Left kidney (tissue), 8 donors: ENCODE data around the gene ISL1. TPM values are rescaled to one million over a fixed set of nuclear protein-coding genes. Genes with fewer than 3 reads are reported as not detected.

Experiments used
- DNase-seq: peaks from one replicate; pipeline ENCODE4 v3.0.0-alpha.2; 2013
- long read RNA-seq, 8 donors: transcript quantifications; one replicate each; lab custom pipeline, GENCODE V29; 2026
- polyA plus RNA-seq: library from polyadenylated mRNA; unstranded; fragments of 120-200 nt; gene quantifications from one replicate; pipeline ENCODE4 v1.2.1, GENCODE V29; 2013; ENCODE audit not compliant: insufficient read length

The ISL1 gene
- polyA plus RNA-seq: not detected
- long read RNA-seq, donor 1: 0 reads
- long read RNA-seq, donor 2: 0 reads
- long read RNA-seq, donor 3: 0 reads
- long read RNA-seq, donor 4: 0 reads
- long read RNA-seq, donor 5: 0 reads
- long read RNA-seq, donor 6: 0 reads
- long read RNA-seq, donor 7: 0 reads
- long read RNA-seq, donor 8: 0 reads

DNA sequence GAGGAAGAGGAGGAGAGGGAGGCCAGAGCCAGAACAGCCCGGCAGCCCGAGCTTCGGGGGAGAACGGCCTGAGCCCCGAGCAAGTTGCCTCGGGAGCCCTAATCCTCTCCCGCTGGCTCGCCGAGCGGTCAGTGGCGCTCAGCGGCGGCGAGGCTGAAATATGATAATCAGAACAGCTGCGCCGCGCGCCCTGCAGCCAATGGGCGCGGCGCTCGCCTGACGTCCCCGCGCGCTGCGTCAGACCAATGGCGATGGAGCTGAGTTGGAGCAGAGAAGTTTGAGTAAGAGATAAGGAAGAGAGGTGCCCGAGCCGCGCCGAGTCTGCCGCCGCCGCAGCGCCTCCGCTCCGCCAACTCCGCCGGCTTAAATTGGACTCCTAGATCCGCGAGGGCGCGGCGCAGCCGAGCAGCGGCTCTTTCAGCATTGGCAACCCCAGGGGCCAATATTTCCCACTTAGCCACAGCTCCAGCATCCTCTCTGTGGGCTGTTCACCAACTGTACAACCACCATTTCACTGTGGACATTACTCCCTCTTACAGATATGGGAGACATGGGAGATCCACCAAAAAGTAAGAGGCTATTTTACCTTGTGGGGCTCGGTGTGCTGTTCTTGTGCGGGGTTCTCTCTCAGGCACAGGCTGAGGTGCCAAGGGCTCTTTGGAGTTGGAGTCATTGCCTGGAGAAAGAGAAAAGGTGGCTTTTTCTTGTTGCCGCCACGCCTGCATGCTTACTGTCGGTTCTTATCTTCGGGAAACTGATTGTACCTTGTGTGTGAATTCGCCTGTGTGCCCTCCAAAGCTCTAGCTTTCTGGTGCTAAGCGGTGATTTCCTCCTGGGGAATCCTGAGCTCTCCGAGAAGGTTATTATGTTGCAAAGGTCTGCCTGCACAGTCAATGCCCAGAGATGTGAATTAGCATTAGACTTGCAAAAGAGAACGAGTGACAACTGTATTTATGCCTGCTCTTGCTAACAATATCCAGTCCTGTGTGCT lies at the start of gene ISL1:
Gene ISL1 (plus strand): TSS at position 318 of the 991 bp plus-strand sequence. CDS start 224 bp downstream, at position 542.
- DNase-seq: peak; percentile 75

GRCh38 chr5:51336878-51337277 lies 46.4 kb upstream of the ISL1 start:
- no peak for DNase-seq

GRCh38 chr5:51345106-51345505 lies 38.1 kb upstream of the ISL1 start:
- no peak for DNase-seq

DNA sequence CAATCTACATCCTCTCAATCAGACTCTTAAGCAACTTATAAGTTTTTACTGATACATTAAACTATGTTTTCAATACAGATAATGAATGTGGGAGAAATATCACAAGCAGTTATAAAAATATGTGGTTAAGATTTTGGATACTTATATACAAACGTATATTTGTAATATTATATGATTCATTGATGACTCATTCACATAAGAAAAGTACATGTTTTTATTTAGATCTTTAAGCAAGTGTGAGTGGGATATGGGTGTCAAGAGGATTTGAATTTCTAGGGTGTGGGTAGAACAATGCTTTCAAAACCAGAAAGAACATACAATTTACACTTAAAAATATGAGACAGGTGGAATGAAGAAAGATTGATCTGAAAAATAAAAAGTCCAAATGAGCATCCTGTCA lies 36.1 kb upstream of the ISL1 start:
- DNase-seq: no peak

DNA sequence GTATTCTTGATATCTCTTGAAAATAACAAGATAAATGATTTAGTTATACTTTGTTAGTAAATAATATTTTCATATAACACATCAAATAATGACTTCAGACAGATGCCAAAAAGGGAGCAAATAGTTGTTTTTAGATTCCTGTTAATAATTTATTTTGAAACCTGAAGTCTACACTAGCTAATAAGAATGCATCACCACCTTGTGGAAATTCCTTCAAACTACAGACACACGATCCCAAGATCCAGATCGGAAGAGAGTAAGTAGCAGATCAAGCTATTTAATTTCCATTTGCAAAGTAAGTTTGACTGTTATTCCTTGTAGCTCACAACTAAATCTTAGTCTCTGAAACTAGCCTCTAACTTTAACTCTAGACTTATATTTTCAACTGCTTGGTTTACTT lies 35.5 kb upstream of the ISL1 start:
- no peak for DNase-seq

- no peak for DNase-seq
Measured at GRCh38 chr5:51371052-51371451, 12.2 kb upstream of the ISL1 start.

- no peak for DNase-seq
Measured at GRCh38 chr5:51373880-51374523, 9.2 kb upstream of the ISL1 start.

DNA sequence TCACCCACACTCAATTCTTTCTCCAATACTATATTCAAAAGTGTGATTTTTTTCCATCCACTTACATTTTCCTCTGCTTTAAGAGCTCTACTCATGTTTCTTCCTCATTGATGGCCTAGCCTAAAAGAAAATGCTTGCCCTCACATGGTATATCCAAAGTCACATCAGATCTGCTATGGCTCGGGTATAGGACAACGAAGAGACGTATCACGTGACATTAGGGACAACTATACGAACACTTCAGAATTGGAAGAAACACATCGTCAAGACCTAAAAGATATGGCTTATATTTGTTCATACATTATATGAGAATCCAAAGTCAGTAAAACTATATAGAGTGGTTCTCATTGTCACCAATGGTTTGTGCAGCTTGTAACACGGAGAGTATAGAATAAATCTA lies 8.2 kb upstream of the ISL1 start:
- DNase-seq: no peak

GRCh38 chr5:51376509-51376908 lies 6.7 kb upstream of the ISL1 start:
- no peak for DNase-seq

- no peak for DNase-seq
Measured at GRCh38 chr5:51377151-51378060, 5.8 kb upstream of the ISL1 start.

- no peak for DNase-seq
Measured at GRCh38 chr5:51378061-51378409, 5.2 kb upstream of the ISL1 start.

DNA sequence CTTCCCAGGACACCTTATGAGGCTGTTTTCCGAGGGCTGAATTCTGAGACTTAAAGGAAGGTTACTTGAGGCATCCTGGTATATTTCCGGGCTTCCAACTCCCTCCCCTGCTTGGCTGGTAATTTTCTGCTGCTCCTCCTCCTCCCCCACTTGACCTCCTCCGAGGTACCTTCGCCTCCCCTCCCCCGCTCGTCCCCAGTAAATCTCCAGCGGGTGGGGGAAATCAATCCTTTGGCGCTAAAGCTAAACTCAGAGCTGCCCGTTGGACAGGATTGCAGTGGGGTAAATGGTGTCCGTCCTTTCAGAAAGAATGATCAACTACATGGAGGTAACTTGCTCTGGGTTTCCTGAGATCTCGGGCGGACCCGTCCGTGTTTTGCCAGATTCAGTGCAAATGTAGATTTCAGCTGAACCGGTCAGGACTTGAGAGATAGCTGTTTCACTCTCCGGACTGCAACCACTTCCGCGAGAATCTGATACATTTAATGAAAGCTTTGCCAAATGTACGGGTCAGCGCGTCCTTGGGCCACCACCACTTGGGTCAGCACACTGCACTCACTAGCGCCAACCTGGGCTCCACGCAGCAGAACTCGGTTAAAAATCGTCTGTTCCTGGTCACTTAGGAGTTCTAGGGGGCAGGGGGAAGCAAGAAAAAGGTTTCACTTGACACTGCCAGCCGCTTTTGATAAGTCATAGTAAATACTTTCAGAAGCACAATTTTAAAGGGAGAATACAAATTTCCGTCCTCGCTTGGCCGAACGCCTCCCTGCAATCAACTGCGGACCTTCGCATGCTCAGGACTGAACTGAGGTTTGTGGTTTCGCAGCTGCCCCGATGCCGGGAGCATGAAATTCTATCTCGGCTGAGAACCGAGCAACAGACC lies 4.6 kb upstream of the ISL1 start:
- no peak for DNase-seq

GRCh38 chr5:51379331-51379700 lies 3.9 kb upstream of the ISL1 start:
- no peak for DNase-seq

DNA sequence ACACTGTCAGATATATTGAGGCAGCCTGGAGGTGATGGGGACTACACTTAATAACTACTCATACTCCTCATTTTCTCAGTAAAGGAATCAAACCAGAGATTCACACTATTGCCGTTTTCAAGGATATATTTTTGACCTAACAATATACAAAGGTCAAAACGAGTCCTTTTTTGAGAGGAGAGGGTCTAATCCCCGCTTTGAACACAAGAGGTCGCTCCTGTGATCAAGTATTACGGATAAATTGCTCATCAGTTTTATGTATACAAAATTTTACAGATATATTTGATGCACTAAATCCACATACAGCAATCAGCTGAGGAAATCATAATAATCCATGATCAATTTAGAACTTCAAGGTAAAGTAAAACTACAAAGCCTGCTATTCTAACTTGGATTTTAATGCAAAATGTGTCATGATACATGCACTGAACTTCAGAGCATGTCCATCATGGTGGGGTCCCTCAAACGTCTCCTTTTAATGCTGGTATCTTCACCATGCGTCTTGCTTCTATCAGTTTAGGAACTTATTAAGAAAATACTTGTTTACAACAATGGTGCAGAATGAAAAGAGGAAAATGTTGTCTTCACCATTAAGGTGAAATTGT lies 2.5 kb upstream of the ISL1 start:
- no peak for DNase-seq

DNA sequence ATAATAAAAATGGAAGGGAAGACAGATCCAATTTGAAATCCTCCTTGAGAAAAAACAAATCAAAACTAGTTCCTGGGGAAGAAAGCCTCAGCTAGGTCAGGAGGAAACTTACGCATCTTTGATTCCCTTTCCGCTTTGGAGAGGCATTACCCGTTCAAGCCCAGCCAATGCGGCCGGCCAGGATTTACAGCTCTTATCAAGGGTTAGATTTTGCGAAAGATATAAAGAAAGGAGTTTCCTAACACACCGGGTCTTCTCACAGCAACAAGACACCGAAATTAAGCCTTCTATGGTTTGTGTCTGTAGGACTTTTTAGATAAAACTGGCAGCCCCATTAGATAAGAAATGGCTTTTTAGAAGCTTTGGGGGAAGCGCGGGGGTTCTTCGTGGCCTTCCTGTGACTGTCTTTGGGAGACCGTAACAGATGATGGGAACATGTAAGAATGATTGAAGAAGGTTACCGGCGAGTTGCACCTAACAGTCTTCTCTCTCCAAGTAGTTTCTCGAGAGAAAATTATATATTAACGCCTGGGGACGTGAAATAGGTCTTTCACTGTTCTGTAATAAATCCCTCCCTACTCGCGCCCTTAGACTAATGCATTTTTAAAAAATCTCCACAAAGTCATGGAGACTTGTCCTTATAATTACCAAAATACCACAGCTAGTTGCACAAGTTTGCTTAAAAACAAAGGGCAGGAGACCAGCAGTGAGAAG lies 1.3 kb upstream of the ISL1 start:
- DNase-seq: no peak

DNA sequence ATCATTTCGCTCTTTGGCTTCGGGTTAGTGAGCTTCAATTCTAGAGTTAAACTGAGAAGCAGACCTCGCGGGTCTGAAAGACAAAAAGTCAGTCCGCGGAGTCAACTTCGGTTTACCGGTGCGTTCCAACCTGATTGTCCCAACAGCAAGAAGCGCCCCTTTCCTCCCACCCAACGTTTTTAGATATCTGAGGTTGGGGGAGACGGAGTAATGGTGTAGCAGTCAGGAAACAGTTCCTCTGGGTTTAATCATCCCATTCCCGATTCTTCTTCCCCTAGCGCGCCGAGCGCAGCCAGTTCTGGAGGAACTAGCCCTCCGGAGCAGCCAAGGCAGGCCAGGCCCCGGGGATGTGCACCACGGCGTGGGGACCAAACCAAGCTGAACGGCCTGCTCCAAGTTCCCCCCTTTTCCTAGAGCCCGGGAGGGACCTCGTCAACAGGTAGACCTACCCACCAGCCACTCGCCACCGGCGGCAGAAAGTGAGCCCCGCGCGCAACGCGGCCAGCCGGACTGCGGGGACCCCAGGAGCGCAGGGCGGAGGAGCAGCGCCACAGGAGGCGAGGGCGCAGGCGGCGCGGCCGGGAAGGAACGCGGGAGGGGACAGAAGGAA lies 622 bp upstream of the ISL1 start:
- DNase-seq: no peak

DNA sequence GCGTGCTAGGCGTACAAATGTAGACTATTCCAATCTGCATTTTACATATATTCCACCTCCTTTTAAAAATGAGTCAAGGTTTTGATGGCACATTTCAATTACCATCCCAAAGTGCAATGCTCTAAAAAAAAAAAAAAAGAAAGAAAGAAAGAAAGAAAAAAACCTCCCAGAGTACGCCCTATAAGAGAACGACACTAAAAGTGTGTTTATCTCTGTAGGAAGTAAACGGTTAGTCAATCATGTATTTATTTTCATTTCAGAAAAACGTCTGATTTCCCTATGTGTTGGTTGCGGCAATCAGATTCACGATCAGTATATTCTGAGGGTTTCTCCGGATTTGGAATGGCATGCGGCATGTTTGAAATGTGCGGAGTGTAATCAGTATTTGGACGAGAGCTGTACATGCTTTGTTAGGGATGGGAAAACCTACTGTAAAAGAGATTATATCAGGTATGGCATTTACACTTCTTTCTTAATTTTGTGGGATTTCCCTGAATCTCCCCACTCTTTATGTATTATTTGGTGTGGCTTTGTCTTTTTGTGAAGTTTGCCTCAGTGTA lies 1.1 kb downstream of the ISL1 start:
- DNase-seq: no peak

DNA sequence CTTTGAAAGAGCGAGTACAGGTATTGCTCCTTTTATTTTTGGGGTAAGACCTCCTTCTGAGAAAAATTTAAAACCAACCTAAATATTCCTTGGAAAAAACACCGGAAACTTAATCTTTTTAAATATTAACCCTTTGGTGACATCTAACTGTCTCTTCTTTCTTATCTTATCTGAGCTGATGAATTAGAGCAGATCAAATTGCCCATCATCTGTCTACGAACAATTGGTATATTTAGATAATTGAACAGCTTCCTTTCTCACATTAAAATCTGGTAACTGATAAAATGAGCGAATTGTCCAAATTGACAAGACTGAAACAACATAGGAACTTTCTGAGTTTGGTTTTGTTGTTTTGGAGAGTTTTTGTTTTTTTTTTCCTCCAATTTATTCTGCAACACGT lies 2.0 kb downstream of the ISL1 start:
- DNase-seq: no peak
